ENCODE measurements around the gene WDR81.
"Not testable (repeated sequence)": the region's sequence is repeated elsewhere in the genome, so short reads cannot be mapped to it uniquely, and the experiment has no call there.

The WDR81 gene

GRCh38 chr17:1753767-1754429 lies 29.4 kb downstream of the WDR81 start:
- DNase-seq (ENCODE audit: low spot score), result no peak

GRCh38 chr17:1754430-1755112 lies 30.1 kb downstream of the WDR81 start:
- DNase-seq (ENCODE audit: low spot score), result no peak

DNA sequence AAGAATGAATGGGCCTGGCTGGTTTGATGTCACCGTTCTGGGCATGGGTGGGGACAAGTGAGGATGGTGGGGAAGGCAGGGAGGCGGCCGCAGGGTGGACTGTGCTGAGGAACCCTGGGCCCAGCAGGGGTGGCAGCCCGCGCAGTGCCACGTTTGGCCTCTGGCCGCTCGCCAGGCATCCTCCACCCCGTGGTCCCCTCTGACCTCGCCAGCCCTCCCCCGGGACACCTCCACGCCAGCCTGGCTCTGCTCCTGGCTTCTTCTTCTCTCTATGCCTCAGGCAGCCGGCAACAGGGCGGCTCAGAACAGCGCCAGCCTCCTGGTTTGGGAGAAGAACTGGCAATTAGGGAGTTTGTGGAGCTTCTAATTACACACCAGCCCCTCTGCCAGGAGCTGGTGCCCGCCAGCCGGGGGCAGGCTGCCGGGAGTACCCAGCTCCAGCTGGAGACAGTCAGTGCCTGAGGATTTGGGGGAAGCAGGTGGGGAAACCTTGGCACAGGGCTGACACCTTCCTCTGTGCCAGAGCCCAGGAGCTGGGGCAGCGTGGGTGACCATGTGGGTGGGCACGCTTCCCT lies 30.8 kb downstream of the WDR81 start:
- DNase-seq (ENCODE audit: low spot score), result no peak

DNA sequence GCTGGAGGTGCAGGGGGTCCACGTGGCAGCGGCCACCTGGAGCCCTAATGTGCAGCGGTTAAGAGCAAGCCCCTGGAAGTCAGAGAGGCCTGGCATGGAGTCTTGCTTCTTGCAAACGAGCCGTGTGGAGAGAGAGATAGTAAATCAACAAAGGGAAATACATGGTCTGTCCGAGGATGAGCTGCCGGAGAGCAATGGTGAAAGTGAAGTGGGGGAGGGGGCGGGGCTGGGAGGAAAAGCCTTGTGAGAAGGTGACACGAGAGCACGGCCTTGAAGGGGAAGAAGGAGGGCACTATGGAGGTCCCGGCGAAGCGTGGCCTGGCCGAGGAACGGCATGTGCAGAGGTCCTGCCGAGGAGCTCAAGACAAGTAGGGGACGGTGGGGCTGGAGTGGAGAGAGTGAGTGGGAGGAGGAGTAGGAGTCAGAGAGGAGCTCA lies 31.3 kb downstream of the WDR81 start:
- no peak for DNase-seq (ENCODE audit: low spot score)

- no peak for DNase-seq (ENCODE audit: low spot score)
Observed at GRCh38 chr17:1758807-1759206, 34.3 kb downstream of the WDR81 start.

GRCh38 chr17:1759529-1759928 lies 35.0 kb downstream of the WDR81 start:
- no peak for DNase-seq (ENCODE audit: low spot score)

DNA sequence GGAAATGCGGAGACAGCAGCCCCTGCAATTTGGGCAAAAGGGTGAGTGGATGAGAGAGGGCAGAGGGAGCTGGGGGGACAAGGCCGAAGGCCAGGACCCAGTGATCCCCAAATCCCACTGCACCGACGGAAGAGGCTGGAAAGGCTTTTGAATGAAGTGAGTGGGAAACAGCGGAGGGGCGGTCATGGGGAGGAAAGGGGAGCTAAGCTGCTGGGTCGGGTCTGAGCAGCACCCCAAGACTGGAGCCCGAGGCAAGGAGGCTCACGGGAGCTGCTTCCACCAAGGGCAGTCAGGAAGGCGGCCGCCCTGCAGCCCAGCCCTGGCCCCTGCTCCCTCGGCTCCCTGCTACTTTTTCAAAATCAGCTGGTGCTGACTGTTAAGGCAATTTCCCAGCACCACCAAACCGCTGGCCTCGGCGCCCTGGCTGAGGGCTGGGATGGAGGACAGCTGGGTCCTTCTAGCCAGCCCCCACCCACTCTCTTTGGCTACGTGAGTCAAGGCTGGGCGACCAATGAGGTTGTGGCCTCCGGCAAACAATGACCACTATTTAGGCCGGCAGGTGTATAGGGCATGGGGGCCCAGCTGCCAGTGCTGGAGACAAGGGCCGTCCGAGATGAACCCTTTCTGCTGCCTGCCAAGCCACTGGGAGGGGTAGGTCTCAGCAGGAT lies 37.9 kb downstream of the WDR81 start:
- DNase-seq (ENCODE audit: low spot score), result peak; percentile 28

DNA sequence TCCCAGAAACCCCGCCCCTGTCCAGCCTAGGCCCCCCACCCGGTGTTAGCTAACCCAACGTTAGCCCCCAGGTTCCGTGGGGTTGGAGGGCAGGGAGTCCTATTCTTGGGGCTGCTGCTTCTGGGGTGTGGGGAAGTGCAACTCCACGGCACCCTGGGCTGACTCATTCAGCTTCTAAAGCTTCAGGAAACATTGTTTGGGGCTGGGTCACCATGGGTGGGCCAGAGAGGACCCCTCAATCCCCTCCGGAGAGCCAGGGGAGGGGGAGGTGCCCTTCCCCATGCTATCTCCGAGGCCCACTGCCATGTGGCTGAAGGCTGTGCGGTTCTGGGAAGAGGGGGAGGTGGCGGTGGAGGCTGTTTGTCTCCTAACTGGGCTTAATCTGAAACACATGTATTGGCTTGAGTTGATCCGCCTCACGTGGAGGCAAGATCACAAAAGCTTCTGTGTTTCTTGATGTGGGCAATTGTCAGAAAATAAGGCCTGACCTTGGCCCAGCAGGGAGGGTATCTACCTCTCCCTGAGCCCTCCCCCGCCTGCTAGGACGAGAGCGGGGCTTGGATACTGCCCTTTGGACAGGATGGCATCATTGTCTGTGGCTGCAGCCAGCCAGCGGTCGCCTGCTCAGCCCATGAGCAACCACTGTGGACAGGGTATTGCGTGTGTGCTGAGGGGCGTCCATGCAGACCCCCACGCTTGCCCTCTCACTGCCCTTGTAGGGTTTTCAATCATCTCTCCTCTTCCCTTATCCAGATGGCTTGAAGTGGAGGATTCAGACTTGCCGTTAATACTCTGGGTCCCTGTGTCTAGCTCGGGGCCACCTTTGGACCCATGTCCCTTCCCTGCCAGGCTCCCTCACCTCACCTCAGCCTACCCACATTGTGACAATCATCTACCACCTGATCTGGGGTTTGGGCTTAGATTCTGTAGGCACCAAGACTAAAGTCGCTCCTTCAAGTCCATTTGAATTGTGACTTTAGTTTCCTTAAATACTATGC lies 38.7 kb downstream of the WDR81 start:
- DNase-seq (ENCODE audit: low spot score), result peak; percentile 74

GRCh38 chr17:1764284-1764683 lies 39.8 kb downstream of the WDR81 start:
- DNase-seq (ENCODE audit: low spot score), result peak; percentile 75

GRCh38 chr17:1764705-1765104 lies 40.2 kb downstream of the WDR81 start:
- DNase-seq (ENCODE audit: low spot score), result not testable (repeated sequence)

GRCh38 chr17:1765576-1765975 lies 41.1 kb downstream of the WDR81 start:
- no peak for DNase-seq (ENCODE audit: low spot score)

- no peak for DNase-seq (ENCODE audit: low spot score)
Observed at GRCh38 chr17:1766382-1767135, 42.1 kb downstream of the WDR81 start.

DNA sequence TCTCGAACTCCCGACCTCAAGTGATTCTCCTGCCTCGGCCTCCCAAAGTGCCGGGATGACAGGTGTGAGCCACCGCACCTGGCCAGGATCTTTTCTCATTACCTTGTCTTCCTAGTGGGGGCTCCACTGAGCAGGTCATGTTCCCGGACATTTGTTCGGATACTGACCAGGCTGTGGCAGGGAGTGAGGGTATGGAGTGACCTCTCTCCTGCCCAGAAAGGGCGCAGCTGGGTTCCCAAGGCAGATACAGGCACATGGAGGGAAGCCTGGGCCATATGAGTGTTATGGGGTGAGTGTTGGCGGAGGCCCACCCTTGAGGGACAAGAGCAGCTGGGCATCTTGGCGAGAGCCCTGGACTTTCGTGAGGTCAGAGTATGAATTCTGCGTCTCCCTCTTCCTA lies 42.9 kb downstream of the WDR81 start:
- DNase-seq (ENCODE audit: low spot score), result no peak

GRCh38 chr17:1769822-1770477 lies 45.4 kb downstream of the WDR81 start:
- no peak for DNase-seq (ENCODE audit: low spot score)

- DNase-seq (ENCODE audit: low spot score), result not testable (repeated sequence)
Observed at GRCh38 chr17:1773000-1773695, 48.6 kb downstream of the WDR81 start.

- DNase-seq (ENCODE audit: low spot score), result no peak
Observed at GRCh38 chr17:1773696-1774181, 49.2 kb downstream of the WDR81 start.

DNA sequence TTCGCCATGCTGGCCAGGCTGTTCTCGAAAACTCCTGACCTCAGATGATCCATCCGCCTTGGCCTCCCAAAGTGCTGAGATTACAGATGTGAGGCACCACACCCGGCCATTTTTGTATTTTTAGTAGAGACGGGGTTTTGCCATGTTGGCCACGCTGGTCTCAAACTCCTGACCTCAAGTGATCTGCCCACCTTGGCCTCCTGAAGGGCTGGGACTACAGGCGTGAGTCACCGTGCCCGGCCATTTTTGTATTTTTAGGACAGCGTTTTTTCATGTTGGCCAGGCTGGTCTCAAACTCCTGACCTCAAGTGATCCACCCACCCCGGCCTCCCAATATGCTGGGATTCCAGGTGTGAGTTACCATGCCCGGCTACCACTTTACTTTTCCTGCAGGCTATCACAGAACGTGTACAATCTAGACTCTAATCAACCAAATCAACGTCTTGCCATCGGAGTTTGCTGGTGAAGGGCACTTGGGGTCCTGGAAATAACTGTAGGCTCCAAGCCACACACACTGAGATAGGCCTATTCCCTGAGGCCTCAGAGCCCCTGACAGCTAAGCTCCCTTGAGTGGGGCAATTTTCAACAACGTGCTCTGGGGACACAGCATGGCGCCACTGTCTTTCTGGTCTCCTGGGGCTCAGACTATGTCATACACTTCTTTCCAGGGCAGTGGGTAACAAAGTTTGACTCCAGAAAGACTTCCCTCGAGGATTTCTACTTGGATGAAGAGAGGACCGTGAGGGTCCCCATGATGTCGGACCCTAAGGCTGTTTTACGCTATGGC lies 50.1 kb downstream of the WDR81 start:
- no peak for DNase-seq (ENCODE audit: low spot score)

- no peak for DNase-seq (ENCODE audit: low spot score)
Observed at GRCh38 chr17:1776328-1776727, 51.8 kb downstream of the WDR81 start.

DNA sequence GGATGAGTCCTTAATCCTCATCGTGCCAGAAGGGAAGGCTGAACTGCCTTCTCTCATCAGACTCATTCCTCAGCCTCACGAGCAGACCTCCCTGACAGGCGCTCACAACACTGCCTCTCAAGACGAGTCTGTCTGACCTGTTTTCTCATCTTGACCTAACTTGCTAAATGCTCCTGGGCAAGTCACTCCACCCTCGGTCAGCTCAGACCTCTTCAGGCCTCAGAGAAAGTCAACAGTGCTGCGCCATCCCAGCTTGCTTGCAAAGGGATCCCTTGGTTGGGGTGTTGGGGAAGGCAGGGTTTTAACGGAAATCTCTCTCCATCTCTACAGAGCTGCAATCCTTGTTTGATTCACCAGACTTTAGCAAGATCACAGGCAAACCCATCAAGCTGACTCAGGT lies 52.4 kb downstream of the WDR81 start:
- DNase-seq (ENCODE audit: low spot score), result no peak
